NCI-H226 (cell line): Measurements from ENCODE around the gene SLC30A5.
A peak's percentile ranks its signal among the peaks of the same experiment; 100 is the strongest.
"Not testable (repeated sequence)": the region's sequence is repeated elsewhere in the genome, so short reads cannot be mapped to it uniquely, and the experiment has no call there.

Experiments used
- DNase-seq: peaks from one replicate; pipeline ENCODE4 v3.0.0-alpha.2; 2015

The SLC30A5 gene

DNA sequence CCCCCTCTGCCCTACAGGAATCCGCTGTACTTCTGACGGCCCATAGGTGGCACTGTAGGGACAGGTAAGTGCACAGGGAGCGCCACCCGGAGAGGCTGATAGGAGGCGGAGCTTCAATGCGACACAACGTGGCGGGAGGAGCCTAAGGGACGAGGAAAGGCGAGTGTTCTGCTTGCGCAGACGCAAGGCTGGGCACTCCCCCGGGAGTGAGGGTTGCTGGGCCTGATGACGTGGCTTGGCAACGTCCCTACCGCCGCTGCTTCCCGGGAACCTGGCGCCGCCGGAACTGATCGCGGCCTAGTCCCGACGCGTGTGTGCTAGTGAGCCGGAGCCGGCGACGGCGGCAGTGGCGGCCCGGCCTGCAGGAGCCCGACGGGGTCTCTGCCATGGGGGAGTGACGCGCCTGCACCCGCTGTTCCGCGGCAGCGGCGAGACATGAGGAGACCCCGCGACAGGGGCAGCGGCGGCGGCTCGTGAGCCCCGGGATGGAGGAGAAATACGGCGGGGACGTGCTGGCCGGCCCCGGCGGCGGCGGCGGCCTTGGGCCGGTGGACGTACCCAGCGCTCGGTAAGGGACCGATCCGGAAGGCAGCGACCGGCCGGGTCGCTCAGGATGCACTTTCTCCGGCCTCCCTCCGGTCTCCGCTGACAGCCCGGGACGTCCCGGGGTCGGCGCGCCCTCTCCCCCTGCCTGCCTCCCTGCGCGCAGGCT, at the start of gene SLC30A5:
SLC30A5 (plus strand) TSS at position 244 of the 712 bp plus-strand sequence; CDS start at position 486, 242 bp downstream.
- DNase-seq: peak; percentile 98

- DNase-seq: not testable (repeated sequence)
These were observed 48.6 kb upstream of the SLC30A5 start for GRCh38 chr5:69045213-69045612.

- no peak for DNase-seq
These were observed 47.3 kb upstream of the SLC30A5 start for GRCh38 chr5:69046375-69046957.

DNA sequence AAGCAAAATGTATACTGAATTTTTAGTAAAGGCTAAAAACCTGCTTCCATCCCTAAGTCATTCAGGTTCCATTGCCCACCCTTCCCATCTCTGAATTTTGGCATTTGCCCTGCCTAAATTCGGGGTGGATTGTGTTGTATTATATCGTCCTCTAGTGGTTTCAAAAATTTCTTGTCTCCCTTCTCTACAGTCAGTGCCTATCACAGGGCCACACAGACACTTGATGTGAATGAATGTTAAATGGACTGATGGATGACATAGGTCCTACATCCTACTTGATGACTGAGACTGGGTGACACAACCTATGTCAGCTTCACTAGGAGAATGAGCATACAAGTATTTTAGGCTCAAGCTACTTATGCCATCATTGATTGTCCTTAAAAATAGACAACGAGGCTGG, 45.6 kb upstream of the SLC30A5 start:
- DNase-seq: no peak

GRCh38 chr5:69049151-69049550, 44.7 kb upstream of the SLC30A5 start:
- DNase-seq: no peak

- DNase-seq: no peak
These were observed 44.0 kb upstream of the SLC30A5 start for GRCh38 chr5:69049796-69050195.

DNA sequence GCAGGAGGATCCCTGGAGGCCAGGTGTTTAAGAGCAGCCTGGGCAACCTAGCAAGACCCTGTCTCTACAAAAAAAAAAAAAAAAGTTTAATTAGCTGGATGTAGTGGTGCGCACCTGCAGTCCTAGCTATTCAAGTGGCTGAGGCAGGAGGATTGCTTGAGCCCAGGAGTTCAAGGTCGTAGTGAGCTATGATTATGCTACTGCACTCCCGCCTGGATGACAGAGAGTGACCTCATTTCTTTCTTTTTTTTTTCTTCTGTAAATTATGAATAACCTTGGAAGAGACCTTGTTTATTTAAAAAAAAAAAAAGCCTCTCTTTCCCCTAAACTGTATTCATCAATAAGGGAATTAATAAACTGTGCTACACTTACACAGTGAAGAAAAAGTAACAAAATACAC, 43.6 kb upstream of the SLC30A5 start:
- no peak for DNase-seq

- DNase-seq: no peak
These were observed 41.6 kb upstream of the SLC30A5 start for GRCh38 chr5:69052181-69052580.

- DNase-seq: no peak
These were observed 18.9 kb upstream of the SLC30A5 start for GRCh38 chr5:69074664-69075521.

GRCh38 chr5:69075522-69076179, 18.2 kb upstream of the SLC30A5 start:
- no peak for DNase-seq

GRCh38 chr5:69078921-69079540, 14.8 kb upstream of the SLC30A5 start:
- no peak for DNase-seq

GRCh38 chr5:69079556-69079955, 14.3 kb upstream of the SLC30A5 start:
- DNase-seq: no peak

- peak; percentile 50 for DNase-seq
These were observed 10.4 kb upstream of the SLC30A5 start for GRCh38 chr5:69083412-69083811.

- no peak for DNase-seq
These were observed 9.6 kb upstream of the SLC30A5 start for GRCh38 chr5:69084195-69084594.

GRCh38 chr5:69084903-69085302, 8.9 kb upstream of the SLC30A5 start:
- no peak for DNase-seq

DNA sequence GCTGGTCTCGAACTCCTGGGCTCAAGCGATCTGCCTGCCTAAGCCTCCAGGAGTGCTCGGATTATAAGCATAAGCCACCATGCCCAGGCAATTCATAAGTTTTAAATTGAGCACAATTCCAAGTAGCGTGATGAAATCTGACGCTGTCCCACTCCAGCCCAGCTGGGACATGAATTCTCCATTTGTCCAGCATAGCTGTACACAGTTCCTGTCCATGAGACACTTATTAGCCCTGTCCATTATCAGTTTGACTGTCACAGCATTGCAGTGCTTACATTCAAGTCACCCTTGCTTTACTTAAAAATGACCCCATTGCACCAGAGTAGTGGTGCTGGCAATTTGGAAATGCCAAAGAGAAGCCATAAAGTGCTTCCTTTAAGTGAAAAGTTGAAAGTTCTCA, 7.6 kb upstream of the SLC30A5 start:
- DNase-seq: no peak

GRCh38 chr5:69088006-69088405, 5.8 kb upstream of the SLC30A5 start:
- DNase-seq: not testable (repeated sequence)

DNA sequence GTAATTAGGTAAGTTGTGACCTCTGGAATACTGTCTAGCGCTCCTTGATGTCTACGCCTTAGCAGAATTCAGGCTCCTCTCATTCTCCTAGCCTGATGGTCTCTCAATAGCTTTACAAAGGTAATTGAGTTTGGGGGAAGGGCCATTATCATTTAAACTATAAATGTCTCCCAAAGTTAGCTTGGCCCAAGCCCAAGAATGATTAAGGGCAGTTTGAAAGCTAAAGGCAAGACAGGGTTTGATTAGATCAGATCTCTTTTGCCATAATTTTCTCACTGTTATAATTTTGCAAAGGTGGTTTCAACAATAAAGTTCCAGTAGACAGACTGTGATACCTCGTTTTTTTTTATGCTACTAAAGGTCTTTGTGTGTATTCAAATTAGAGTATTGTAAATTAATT, 3.7 kb upstream of the SLC30A5 start:
- DNase-seq: no peak

DNA sequence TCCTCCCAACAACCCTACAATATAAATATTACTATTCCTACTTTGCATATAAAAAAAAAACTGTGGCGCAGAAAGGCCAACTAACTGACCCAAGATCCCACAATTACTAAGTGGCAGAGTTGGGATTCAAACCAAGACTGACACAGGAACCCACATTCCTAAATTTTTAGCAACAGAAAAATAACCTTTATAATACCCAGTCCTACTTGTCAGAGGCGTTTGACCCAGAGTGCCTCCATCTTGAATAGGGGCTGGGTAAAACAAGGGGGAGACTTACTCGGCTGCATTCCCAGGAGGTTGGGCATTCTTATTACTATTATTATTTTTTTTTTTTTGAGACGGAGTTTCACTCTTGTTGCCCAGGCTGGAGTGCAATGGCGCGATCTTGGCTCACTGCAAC, 2.0 kb upstream of the SLC30A5 start:
- no peak for DNase-seq

DNA sequence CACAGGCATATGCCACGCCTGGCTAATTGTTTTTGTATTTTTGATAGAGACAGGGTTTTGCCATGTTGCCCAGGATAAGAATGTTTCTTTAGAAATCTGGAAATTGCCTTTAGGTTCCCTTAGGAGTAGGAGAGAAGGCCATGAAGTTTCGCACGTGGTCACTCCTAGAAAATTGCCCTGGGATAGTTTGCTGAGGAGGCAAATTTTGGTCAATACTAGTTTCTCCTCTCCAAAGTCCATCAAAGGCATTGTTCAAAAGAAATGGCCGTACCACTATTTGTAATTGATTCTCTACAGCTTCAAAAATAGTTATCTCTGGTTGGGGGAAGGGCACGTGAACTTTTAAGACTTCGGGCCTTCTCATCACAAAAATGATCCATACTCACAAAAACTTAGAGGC, 845 bp upstream of the SLC30A5 start:
- DNase-seq: no peak

DNA sequence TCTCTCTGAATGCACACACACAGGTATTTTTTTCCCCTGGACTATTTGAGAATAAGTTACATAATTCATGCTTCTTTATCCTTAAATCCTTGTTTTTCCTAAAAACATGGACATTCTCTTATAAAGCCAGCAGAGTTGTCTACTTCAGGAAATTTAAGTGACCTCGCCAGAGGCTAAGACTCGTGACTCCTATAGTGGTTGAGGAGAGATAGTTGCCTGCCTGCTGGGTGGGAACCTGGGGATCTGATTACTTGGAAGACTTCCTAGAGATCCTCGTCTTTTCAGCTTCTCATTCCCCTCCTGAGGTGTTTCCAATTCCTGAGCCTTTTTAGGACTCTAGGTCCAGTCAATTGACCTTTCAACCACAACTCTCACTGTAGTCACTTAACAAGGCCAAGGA, 5.5 kb downstream of the SLC30A5 start:
- no peak for DNase-seq

GRCh38 chr5:69103521-69103920, 9.7 kb downstream of the SLC30A5 start:
- no peak for DNase-seq
